ENCODE measurements around the gene PTPRD. TPM values are rescaled to one million over a fixed set of nuclear protein-coding genes. Genes with fewer than 3 reads are reported as not detected.
"Not testable (repeated sequence)": the region's sequence is repeated elsewhere in the genome, so short reads cannot be mapped to it uniquely, and the experiment has no call there.

The PTPRD gene
- total and polyA plus RNA-seq, 2 donors (not counting 1 experiment from before 2014, with no cell fraction given) = not detected

- Mint-ChIP-seq H3K4me3 (no peak overlapping the region), H3K4me1 (no peaks in the 10 kb centered on the region), H3K27ac (no peak overlapping the region), H3K27me3 (peaks cover 2% of the 10 kb centered on the region), H3K9me3 (ENCODE audit: insufficient read depth) (no peaks in the 10 kb centered on the region)
- Histone ChIP-seq H3K79me2 (ENCODE audit: control insufficient read depth, insufficient read depth, low read length) (no peaks in the 10 kb centered on the region), H3K36me3 (replicated peaks in 1 of 2; ENCODE audit: control extremely low read depth in 1 of 2, control insufficient read depth in 1 of 2, extremely low read depth in 1 of 2, insufficient read depth in 2 of 2, low read length in 1 of 2) (no peaks in the 10 kb centered on the region), H3K4me3 (ENCODE audit: control extremely low read depth in 1 of 5, extremely low read depth in 1 of 5, insufficient read depth in 1 of 5, low read depth in 2 of 5, low read length in 4 of 5) (no peak overlapping the region), H3K27ac (ENCODE audit: low read length in 2 of 2) (no peak overlapping the region), H3K9me3 (ENCODE audit: control extremely low read depth in 1 of 3, control insufficient read depth in 2 of 3, insufficient read depth in 1 of 3, low read length in 2 of 3) (no peaks in the 10 kb centered on the region), H2AFZ (ENCODE audit: insufficient read depth, low read depth, low read length, poor library complexity, severe bottlenecking) (no peak overlapping the region), H3K4me2 (replicated peaks; ENCODE audit: low read depth, low read length, poor library complexity, severe bottlenecking) (no peak overlapping the region), H3K4me1 (ENCODE audit: control insufficient read depth in 2 of 2, insufficient read depth in 2 of 2, low read length in 2 of 2) (no peaks in the 10 kb centered on the region), H4K20me1 (ENCODE audit: control insufficient read depth, insufficient read depth, low read length, poor library complexity, severe bottlenecking) (no peaks in the 10 kb centered on the region), H3K9ac (ENCODE audit: low read length) (no peak overlapping the region), H3K27me3 (replicated peaks in 1 of 4; ENCODE audit: control extremely low read depth in 1 of 4, control insufficient read depth in 3 of 4, insufficient read depth in 4 of 4, low read length in 3 of 4) (no peaks in the 10 kb centered on the region)
- TF ChIP-seq, protein P1, sequence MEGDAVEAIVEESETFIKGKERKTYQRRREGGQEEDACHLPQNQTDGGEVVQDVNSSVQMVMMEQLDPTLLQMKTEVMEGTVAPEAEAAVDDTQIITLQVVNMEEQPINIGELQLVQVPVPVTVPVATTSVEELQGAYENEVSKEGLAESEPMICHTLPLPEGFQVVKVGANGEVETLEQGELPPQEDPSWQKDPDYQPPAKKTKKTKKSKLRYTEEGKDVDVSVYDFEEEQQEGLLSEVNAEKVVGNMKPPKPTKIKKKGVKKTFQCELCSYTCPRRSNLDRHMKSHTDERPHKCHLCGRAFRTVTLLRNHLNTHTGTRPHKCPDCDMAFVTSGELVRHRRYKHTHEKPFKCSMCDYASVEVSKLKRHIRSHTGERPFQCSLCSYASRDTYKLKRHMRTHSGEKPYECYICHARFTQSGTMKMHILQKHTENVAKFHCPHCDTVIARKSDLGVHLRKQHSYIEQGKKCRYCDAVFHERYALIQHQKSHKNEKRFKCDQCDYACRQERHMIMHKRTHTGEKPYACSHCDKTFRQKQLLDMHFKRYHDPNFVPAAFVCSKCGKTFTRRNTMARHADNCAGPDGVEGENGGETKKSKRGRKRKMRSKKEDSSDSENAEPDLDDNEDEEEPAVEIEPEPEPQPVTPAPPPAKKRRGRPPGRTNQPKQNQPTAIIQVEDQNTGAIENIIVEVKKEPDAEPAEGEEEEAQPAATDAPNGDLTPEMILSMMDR (IDR thresholded peaks at IDR 0.05) = no peak
- TF ChIP-seq EZH2 (IDR thresholded peaks at IDR 0.05; ENCODE audit: borderline replicate concordance, insufficient read depth, low read depth, low read length, poor library complexity, severe bottlenecking) = no peak
- ChIA-PET POLR2A (no interaction called here), CTCF (no interaction called here)
- ATAC-seq (ENCODE audit: low read depth) = no peak
- no peak for DNase-seq
- no CpG with 5 or more reads among the region's 4 CpGs for WGBS (ENCODE audit: insufficient coverage)
- intact Hi-C loops (cut with micrococcal nuclease) = no loop called here
These were observed 1910.9 kb downstream of the PTPRD start for GRCh38 chr9:8701904-8702303.

DNA sequence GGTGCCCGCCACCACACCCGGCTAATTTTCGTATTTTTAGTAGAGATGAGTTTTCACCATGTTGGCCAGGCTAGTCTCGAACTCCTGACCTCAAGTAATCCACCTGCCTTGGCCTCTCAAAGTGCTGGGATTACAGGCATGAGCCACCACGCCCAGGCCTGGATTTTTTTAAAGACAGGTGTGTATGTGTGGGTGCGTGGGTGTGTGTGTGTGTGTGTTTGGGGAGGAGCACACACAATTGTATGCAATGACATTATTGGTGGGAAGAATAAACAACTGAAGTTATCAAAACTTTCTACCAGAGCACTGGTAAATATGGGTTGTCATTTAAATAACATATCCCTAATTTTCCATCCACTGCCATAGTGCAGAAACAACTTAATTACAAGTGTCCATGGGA is 1915.2 kb downstream of the PTPRD start:
- CTCF ChIA-PET; intact Hi-C loops (cut with micrococcal nuclease); DNase-seq; H2AFZ ChIP-seq (ENCODE audit: insufficient read depth, low read depth, low read length, poor library complexity, severe bottlenecking); H3K4me3 Mint-ChIP-seq; H3K27ac Mint-ChIP-seq; H3K36me3 ChIP-seq (replicated peaks in 1 of 2; ENCODE audit: control extremely low read depth in 1 of 2, control insufficient read depth in 1 of 2, extremely low read depth in 1 of 2, insufficient read depth in 2 of 2, low read length in 1 of 2); H3K9ac ChIP-seq (ENCODE audit: low read length); H3K4me3 ChIP-seq (ENCODE audit: control extremely low read depth in 1 of 5, extremely low read depth in 1 of 5, insufficient read depth in 1 of 5, low read depth in 2 of 5, low read length in 4 of 5); H3K27me3 Mint-ChIP-seq; H3K79me2 ChIP-seq (ENCODE audit: control insufficient read depth, insufficient read depth, low read length); H4K20me1 ChIP-seq (ENCODE audit: control insufficient read depth, insufficient read depth, low read length, poor library complexity, severe bottlenecking); ATAC-seq (ENCODE audit: low read depth); H3K27ac ChIP-seq (ENCODE audit: low read length in 2 of 2); H3K4me2 ChIP-seq (replicated peaks; ENCODE audit: low read depth, low read length, poor library complexity, severe bottlenecking); H3K4me1 ChIP-seq (ENCODE audit: control insufficient read depth in 2 of 2, insufficient read depth in 2 of 2, low read length in 2 of 2); H3K4me1 Mint-ChIP-seq; POLR2A ChIA-PET; H3K9me3 Mint-ChIP-seq (ENCODE audit: insufficient read depth); H3K27me3 ChIP-seq (replicated peaks in 1 of 4; ENCODE audit: control extremely low read depth in 1 of 4, control insufficient read depth in 3 of 4, insufficient read depth in 4 of 4, low read length in 3 of 4); H3K9me3 ChIP-seq (ENCODE audit: control extremely low read depth in 1 of 3, control insufficient read depth in 2 of 3, insufficient read depth in 1 of 3, low read length in 2 of 3): not testable (repeated sequence)
- 89% methylated on average over 5 of the region's 6 CpGs for WGBS (ENCODE audit: insufficient coverage)

Measured in B cell (primary cell).